DOHH2 (cell line): Measurements from ENCODE around the gene LAMB3.

Experiments used
- H3F3A ChIP-seq: fragments of 200-600 bp; sonication (generic), shearing (Covaris generic); 2 replicates; pipeline ENCODE4 v1.6.0; 2016; ENCODE audit warnings: antibody characterized with exemption, mild to moderate bottlenecking; ENCODE audit not compliant: control insufficient read depth, insufficient read depth
- H3K27ac ChIP-seq: fragments of 200-600 bp; sonication (generic); 2 replicates; pipeline ENCODE4 v1.5.1; 2014; ENCODE audit warnings: low read depth, mild to moderate bottlenecking, low read length, moderate library complexity
- H3K27me3 ChIP-seq: fragments of 200-600 bp; sonication (generic); 2 replicates; pipeline ENCODE4 v1.6.1; 2014; ENCODE audit warnings: mild to moderate bottlenecking, low read length, mixed read lengths; ENCODE audit not compliant: control insufficient read depth
- H3K36me3 ChIP-seq: fragments of 200-600 bp; sonication (generic); 2 replicates; pipeline ENCODE4 v1.6.1; 2014; ENCODE audit warnings: mild to moderate bottlenecking, low read length, moderate library complexity, mixed read lengths; ENCODE audit not compliant: control insufficient read depth
- H3K4me1 ChIP-seq: fragments of 200-600 bp; sonication (generic); 2 replicates; pipeline ENCODE4 v1.6.1; 2014; ENCODE audit warnings: mild to moderate bottlenecking, low read length, mixed read lengths; ENCODE audit not compliant: control insufficient read depth
- H3K4me2 ChIP-seq: fragments of 200-600 bp; sonication (generic); 2 replicates; pipeline ENCODE4 v1.6.0; 2014; ENCODE audit warnings: mild to moderate bottlenecking, low read length, moderate library complexity
- H3K4me3 ChIP-seq: fragments of 200-600 bp; sonication (generic); 2 replicates; pipeline ENCODE4 v1.5.1; 2014; ENCODE audit warnings: mild to moderate bottlenecking, low read length, mixed read lengths
- H3K79me2 ChIP-seq: fragments of 200-600 bp; sonication (generic); 2 replicates; pipeline ENCODE4 v1.6.1; 2014; ENCODE audit warnings: mild to moderate bottlenecking, low read length, mixed read lengths; ENCODE audit not compliant: control insufficient read depth
- H3K9me2 ChIP-seq: fragments of 200-600 bp; sonication (generic); replicated peaks from 2 replicates; pipeline ENCODE4 v1.6.1; 2014; ENCODE audit warnings: mild to moderate bottlenecking, low read length, mixed read lengths; ENCODE audit not compliant: control insufficient read depth
- H3K9me3 ChIP-seq: fragments of 200-600 bp; sonication (generic); 2 replicates; pipeline ENCODE4 v1.6.1; 2014; ENCODE audit warnings: antibody characterized with exemption, low read length, mixed read lengths; ENCODE audit not compliant: control insufficient read depth, insufficient read depth
- H4K20me1 ChIP-seq: fragments of 200-600 bp; sonication (generic); 2 replicates; pipeline ENCODE4 v1.6.0; 2014; ENCODE audit warnings: low read depth, mild to moderate bottlenecking, antibody characterized with exemption, low read length, moderate library complexity; ENCODE audit not compliant: control insufficient read depth, insufficient read depth
- EZH2phosphoT487 ChIP-seq: fragments of 200-600 bp; sonication (generic); IDR thresholded peaks from 2 replicates; pipeline ENCODE4 v1.6.1; 2017; ENCODE audit warnings: borderline replicate concordance, mild to moderate bottlenecking, antibody characterized with exemption, low read length, moderate library complexity, mixed read lengths
- TF ChIP-seq, protein P1 (sequence below): fragments of 200-600 bp; sonication (generic); IDR thresholded peaks from one replicate; pipeline ENCODE4 v1.5.1; 2014; ENCODE audit warnings: antibody characterized with exemption, mild to moderate bottlenecking, low read depth, low read length; ENCODE audit not compliant: poor library complexity, severe bottlenecking

Gene LAMB3

GRCh38 chr1:209642816-209643215 is 9.4 kb downstream of the LAMB3 start:
- Histone ChIP-seq H3K79me2 (no peaks in the 10 kb centered on the region), H3K36me3 (no peaks in the 10 kb centered on the region), H3K9me2 (no peaks in the 10 kb centered on the region), H3F3A (no peaks in the 10 kb centered on the region), H3K4me3 (no peak overlapping the region), H4K20me1 (no peaks in the 10 kb centered on the region), H3K27ac (no peak overlapping the region), H3K27me3 (no peaks in the 10 kb centered on the region), H3K9me3 (no peaks in the 10 kb centered on the region), H3K4me2 (no peak overlapping the region), H3K4me1 (no peaks in the 10 kb centered on the region)
- TF ChIP-seq, protein P1, sequence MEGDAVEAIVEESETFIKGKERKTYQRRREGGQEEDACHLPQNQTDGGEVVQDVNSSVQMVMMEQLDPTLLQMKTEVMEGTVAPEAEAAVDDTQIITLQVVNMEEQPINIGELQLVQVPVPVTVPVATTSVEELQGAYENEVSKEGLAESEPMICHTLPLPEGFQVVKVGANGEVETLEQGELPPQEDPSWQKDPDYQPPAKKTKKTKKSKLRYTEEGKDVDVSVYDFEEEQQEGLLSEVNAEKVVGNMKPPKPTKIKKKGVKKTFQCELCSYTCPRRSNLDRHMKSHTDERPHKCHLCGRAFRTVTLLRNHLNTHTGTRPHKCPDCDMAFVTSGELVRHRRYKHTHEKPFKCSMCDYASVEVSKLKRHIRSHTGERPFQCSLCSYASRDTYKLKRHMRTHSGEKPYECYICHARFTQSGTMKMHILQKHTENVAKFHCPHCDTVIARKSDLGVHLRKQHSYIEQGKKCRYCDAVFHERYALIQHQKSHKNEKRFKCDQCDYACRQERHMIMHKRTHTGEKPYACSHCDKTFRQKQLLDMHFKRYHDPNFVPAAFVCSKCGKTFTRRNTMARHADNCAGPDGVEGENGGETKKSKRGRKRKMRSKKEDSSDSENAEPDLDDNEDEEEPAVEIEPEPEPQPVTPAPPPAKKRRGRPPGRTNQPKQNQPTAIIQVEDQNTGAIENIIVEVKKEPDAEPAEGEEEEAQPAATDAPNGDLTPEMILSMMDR = no peak
- TF ChIP-seq EZH2phosphoT487 = no peak

GRCh38 chr1:209641832-209642172 is 10.4 kb downstream of the LAMB3 start:
- Histone ChIP-seq H3K9me3 (no peaks in the 10 kb centered on the region), H3K9me2 (no peaks in the 10 kb centered on the region), H3F3A (no peaks in the 10 kb centered on the region), H3K4me2 (no peak overlapping the region), H3K36me3 (no peaks in the 10 kb centered on the region), H3K4me1 (no peaks in the 10 kb centered on the region), H3K27me3 (no peaks in the 10 kb centered on the region), H3K4me3 (no peak overlapping the region), H3K79me2 (no peaks in the 10 kb centered on the region), H3K27ac (no peak overlapping the region), H4K20me1 (no peaks in the 10 kb centered on the region)
- TF ChIP-seq EZH2phosphoT487 = no peak
- TF ChIP-seq, protein P1 = no peak

GRCh38 chr1:209635850-209636249 is 16.4 kb downstream of the LAMB3 start:
- Histone ChIP-seq H3K79me2 (no peaks in the 10 kb centered on the region), H3K36me3 (no peaks in the 10 kb centered on the region), H3K9me3 (no peaks in the 10 kb centered on the region), H3F3A (no peaks in the 10 kb centered on the region), H3K9me2 (no peaks in the 10 kb centered on the region), H3K4me1 (no peaks in the 10 kb centered on the region), H3K4me2 (no peak overlapping the region), H3K4me3 (no peak overlapping the region), H4K20me1 (no peaks in the 10 kb centered on the region), H3K27ac (no peak overlapping the region), H3K27me3 (no peaks in the 10 kb centered on the region)
- TF ChIP-seq, protein P1 = no peak
- TF ChIP-seq EZH2phosphoT487 = no peak
